Measurements from ENCODE around the gene MED1.
"Not testable (repeated sequence)": the region's sequence is repeated elsewhere in the genome, so short reads cannot be mapped to it uniquely, and the experiment has no call there.

MED1 gene

DNA sequence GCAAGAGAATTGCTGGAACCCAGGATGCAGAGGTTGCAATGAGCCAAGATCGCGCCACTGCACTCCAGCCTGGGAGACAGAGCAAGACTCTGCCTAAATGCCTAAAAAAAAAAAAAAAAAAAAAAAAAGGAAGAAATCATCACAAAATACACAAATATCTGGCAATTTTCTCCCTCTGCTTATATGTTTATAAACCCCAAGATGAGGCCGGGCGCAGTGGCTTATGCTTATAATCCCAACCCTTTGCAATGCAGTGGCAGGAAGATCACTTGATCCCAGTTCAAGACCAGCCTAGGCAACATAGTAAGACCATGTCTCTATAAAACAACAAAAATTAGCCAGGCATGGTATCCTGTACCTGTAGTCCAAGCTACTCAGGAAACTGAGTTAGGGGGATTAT lies 21.5 kb downstream of the MED1 start:
- no peak for DNase-seq

GRCh38 chr17:39416141-39416540 lies 34.9 kb downstream of the MED1 start:
- DNase-seq = no peak

GRCh38 chr17:39410279-39410678 lies 40.8 kb downstream of the MED1 start:
- DNase-seq = no peak

GRCh38 chr17:39408360-39408759 lies 42.7 kb downstream of the MED1 start:
- DNase-seq = no peak

GRCh38 chr17:39406951-39407350 lies 44.1 kb downstream of the MED1 start:
- DNase-seq = no peak

GRCh38 chr17:39405436-39405835 lies 45.6 kb downstream of the MED1 start:
- no peak for DNase-seq

- DNase-seq = peak; percentile 47 to 69
These were observed 46.3 kb downstream of the MED1 start for GRCh38 chr17:39404542-39405378.

DNA sequence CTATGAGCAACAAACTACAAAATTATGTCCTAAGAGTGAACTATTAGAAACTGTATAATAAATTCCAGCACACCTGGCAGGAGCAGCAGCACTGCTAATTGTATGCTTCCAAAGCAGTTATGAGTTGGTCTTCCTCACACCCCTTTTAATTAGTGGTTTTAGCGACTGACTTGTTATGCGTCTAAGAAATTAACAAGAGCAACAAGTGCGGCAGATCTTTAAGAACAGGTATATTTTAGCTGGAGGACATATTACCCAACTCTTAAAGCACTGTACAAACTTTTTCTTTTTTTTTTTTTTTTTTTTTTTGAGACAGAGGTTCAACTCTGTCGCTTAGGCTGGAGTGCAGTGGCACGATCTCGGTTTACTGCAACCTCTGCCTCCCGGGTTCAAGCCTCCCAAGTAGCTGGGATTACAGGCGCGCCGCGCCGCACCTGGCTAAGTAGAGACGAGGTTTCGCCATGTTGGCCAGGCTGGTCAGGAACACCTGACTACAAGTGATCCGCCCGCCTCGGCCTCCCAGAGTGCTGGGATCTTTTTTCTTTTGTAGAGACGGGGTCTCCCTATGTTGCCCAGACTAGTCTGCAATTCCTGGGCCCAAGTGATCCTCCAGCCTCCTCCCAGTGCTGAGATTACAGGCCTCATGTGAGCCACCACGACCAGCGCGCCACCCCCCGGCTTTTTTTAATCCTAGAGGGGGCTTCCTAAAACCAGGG lies 48.0 kb downstream of the MED1 start:
- DNase-seq = no peak

DNA sequence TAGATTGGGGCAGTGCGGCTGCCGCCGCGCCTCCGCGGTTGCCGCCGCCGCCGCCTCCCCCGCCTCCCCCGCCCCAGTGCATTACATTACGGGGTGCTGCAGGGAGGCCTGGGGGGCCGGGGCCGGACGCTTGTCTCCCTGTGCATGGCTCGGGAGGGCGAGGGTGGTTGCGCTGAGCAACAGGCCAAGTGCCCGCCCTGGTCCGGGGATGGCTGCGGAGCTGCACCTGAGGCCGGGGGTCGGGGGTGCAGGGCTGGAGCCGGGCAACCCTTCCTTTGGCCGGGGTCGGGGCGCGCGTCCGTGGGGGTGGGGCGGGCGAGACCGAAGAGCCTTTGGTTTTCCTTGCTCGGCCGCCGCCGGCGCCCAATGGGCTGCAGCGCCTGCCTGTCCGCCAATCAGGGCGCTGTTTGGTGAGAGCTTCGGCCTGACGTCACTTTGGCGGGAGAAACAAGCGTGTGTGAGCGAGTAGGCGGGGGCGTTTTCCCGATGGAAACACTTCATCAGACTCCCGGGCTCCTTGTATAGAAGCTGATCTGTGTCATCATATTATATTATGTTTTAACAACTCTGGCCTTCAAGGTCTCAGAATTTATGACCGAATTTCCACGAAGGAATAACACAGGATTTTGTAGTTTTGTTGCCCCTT lies 48.7 kb downstream of the MED1 start:
- peak; percentile 84 to 85 for DNase-seq

GRCh38 chr17:39401412-39402243 lies 49.4 kb downstream of the MED1 start, which contains the start of gene FBXL20:
FBXL20 (minus strand) TSS chr17:39401626; CDS start chr17:39401402, 224 bp downstream.
- peak; percentile 58 to 82 for DNase-seq

GRCh38 chr17:39400547-39401411 lies 50.3 kb downstream of the MED1 start:
- no peak for DNase-seq

DNA sequence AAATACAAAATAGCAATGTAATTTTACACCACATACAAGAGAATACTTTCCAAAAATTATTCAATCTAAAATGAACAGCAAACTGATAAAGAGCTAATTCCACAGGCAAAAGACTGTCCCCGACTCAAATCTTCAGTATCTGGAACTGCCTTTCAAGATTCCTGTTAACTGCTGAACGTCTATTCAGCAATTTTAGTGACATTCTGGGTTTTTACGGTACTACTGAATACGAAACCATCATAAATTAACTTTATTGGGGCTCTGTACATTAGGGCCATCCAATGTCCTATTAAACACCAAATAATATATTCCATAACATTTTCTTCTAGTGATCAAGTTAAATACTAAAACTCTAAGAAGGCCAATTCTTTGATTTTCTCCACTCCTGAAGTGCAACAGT lies 51.3 kb downstream of the MED1 start:
- DNase-seq = no peak

DNA sequence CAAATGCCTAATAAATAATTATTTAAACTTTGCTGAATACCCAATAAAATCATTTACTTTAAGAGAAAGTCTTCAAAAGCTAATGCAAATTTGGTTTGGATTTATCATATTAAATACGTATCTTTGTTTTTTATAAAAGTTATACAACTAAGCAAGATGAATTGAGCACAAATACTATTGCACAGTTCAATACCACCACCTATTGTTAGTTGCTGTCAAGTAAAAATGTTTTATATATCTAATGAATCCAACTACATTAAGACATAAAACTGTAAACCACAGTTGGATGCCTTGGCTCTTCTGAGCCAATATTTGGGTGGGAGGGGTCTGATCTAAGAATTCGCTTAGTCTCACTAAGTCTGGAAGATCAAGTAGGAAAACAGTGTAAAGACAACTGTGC lies 57.3 kb downstream of the MED1 start:
- DNase-seq = no peak

- DNase-seq = no peak
These were observed 59.6 kb downstream of the MED1 start for GRCh38 chr17:39391448-39391847.

DNA sequence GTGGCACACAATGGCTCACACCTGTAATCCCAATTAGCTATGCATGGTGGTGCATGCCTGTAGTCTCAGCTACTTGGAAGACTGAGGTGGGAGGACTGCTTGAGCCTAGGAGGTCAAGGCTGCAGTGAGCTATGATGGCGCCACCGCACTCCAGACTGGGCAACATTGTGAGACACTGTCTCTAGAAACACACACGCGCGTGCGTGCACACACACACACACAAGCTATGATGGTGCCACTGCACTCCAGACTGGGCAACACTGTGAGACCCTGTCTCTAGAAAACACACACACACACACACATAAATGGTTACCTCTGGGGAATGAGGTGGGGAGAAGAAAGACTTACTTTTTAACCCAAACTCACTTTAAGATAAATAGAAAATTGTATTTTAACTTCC lies 66.0 kb downstream of the MED1 start:
- no peak for DNase-seq

GRCh38 chr17:39380144-39380543 lies 70.9 kb downstream of the MED1 start:
- no peak for DNase-seq

GRCh38 chr17:39376434-39376833 lies 74.6 kb downstream of the MED1 start:
- no peak for DNase-seq

- DNase-seq = not testable (repeated sequence)
These were observed 83.3 kb downstream of the MED1 start for GRCh38 chr17:39367805-39368204.

GRCh38 chr17:39365872-39366271 lies 85.2 kb downstream of the MED1 start:
- DNase-seq = no peak

- no peak for DNase-seq
These were observed 85.8 kb downstream of the MED1 start for GRCh38 chr17:39365242-39365641.

DNA sequence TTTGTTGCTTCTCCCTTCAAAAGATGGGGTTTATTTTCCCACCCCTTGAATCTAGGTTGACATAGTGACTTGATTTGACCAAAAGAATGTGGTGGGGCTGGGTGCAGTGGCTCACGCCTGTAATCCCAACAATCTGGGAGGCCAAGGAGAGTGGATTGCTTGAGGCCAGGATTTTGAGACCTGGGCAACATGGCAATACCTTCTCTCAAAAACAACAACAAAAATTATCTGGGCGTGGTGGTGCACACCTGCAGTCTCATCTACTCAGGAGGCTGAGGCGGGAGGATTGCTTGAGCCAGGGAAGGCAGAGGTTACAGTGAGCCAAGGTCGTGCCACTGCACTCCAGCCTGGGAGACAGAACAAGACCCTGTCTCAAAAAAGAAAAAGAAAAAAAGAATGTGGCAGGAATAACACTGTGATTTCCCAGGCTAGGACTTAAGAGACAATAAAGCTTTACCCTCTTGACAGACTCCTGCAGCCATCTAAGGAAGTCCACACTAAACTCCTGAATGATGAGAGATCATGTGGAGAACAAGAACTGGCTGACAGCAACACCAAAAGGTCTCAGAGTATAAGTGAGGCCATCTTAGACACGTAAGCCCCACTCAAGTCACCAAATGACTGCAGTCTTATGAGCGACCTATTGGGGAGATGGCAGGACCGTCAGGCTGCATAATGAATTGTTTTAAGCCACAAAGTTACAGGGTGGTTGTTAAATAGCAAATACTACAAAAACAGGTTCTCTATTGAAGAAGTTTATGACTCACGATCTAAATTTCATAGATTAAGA lies 86.6 kb downstream of the MED1 start:
- no peak for DNase-seq
